OCI-LY1 (cell line): Measurements from ENCODE around the gene UMODL1.

Experiments
- EZH2 ChIP-seq: fragments of 200-600 bp; sonication (generic), shearing (Covaris generic); IDR thresholded peaks from 2 replicates; pipeline ENCODE4 v1.8.0; 2017; ENCODE audit warnings: borderline replicate concordance, mixed run types, mild to moderate bottlenecking, antibody characterized with exemption, low read length, moderate library complexity, mixed read lengths
- TF ChIP-seq, protein P1 (sequence below): fragments of 200-600 bp; sonication (generic), shearing (Covaris generic); IDR thresholded peaks from 2 replicates; pipeline ENCODE4 v1.5.1; 2017; ENCODE audit warnings: mild to moderate bottlenecking, antibody characterized with exemption, low read length, moderate library complexity, mixed read lengths

DNA sequence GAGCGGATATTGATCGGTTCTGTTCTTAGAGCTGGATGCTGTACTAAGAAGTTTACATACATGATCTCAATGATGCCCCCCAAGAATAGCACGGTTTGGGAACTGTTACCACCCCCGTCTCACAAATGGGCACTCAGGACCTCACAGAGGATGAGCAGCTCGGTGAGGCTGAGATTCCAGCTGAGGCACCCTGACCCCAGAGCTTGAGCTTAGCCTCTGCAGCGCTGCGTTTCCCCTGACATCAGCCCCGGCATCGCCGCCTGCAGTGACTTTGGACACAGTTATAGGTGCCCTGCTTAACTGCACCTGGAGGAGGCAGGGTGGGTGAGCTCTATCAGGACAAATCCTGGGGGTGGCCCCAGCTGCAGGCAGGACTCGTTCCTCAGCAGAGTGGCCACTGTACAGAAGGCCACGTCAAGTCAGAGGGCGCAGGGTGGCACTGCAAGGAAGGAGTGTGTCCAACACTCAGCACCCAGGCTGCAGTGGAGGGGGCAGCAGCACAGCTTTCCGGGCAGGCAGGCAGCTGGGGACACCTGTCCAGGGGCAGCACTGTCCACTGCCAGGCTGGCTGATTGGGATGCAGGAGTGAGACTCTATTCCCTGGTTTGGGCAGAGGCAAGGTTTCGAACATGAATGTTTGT, 82.0 kb downstream of the UMODL1 start:
- TF ChIP-seq, protein P1, sequence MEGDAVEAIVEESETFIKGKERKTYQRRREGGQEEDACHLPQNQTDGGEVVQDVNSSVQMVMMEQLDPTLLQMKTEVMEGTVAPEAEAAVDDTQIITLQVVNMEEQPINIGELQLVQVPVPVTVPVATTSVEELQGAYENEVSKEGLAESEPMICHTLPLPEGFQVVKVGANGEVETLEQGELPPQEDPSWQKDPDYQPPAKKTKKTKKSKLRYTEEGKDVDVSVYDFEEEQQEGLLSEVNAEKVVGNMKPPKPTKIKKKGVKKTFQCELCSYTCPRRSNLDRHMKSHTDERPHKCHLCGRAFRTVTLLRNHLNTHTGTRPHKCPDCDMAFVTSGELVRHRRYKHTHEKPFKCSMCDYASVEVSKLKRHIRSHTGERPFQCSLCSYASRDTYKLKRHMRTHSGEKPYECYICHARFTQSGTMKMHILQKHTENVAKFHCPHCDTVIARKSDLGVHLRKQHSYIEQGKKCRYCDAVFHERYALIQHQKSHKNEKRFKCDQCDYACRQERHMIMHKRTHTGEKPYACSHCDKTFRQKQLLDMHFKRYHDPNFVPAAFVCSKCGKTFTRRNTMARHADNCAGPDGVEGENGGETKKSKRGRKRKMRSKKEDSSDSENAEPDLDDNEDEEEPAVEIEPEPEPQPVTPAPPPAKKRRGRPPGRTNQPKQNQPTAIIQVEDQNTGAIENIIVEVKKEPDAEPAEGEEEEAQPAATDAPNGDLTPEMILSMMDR: no peak
- no peak for TF ChIP-seq EZH2
